GOT3 (cell line): ENCODE data around the gene GREB1.

Experiments used
- DNase-seq: peaks from one replicate; lab custom pipeline; 2025; ENCODE audit warnings: mixed read lengths; lab: John Stamatoyannopoulos, UW

The GREB1 gene

GRCh38 chr2:11540148-11540995, 6.5 kb downstream of the GREB1 start:
- no peak for DNase-seq

GRCh38 chr2:11540996-11541692, 7.3 kb downstream of the GREB1 start:
- DNase-seq: no peak

GRCh38 chr2:11541693-11542274, 7.9 kb downstream of the GREB1 start:
- no peak for DNase-seq

- DNase-seq: no peak
Measured at GRCh38 chr2:11542275-11542819, 8.5 kb downstream of the GREB1 start.

- DNase-seq: no peak
Measured at GRCh38 chr2:11543337-11544216, 9.7 kb downstream of the GREB1 start.

GRCh38 chr2:11546072-11546471, 12.2 kb downstream of the GREB1 start:
- no peak for DNase-seq

- DNase-seq: no peak
Measured at GRCh38 chr2:11547912-11548497, 14.2 kb downstream of the GREB1 start.

GRCh38 chr2:11550302-11550701, 16.5 kb downstream of the GREB1 start:
- no peak for DNase-seq

GRCh38 chr2:11550901-11551568, 17.2 kb downstream of the GREB1 start:
- no peak for DNase-seq

GRCh38 chr2:11551569-11552259, 17.9 kb downstream of the GREB1 start:
- no peak for DNase-seq

- DNase-seq: no peak
Measured at GRCh38 chr2:11552260-11552638, 18.4 kb downstream of the GREB1 start.

- DNase-seq: no peak
Measured at GRCh38 chr2:11553661-11554398, 20.0 kb downstream of the GREB1 start.

- no peak for DNase-seq
Measured at GRCh38 chr2:11554399-11554716, 20.5 kb downstream of the GREB1 start.

GRCh38 chr2:11556101-11556806, 22.4 kb downstream of the GREB1 start:
- DNase-seq: no peak

GRCh38 chr2:11558214-11558886, 24.5 kb downstream of the GREB1 start:
- no peak for DNase-seq

- no peak for DNase-seq
Measured at GRCh38 chr2:11559066-11559785, 25.4 kb downstream of the GREB1 start.

GRCh38 chr2:11559786-11560155, 25.9 kb downstream of the GREB1 start:
- no peak for DNase-seq

- DNase-seq: no peak
Measured at GRCh38 chr2:11560806-11561205, 27.0 kb downstream of the GREB1 start.
